Nephron progenitor cell (in vitro differentiated cells): ENCODE measurements around the gene SEMA7A.

Source experiments
- DNase-seq: peaks from one replicate; pipeline ENCODE4 v3.0.0; 2021
- H3K27ac Mint-ChIP-seq: 2 replicates; pipeline ENCODE4 v1.8.0; 2021; ENCODE audit warnings: mild to moderate bottlenecking, moderate library complexity, mixed read lengths
- H3K27me3 Mint-ChIP-seq: 2 replicates; pipeline ENCODE4 v1.8.0; 2021; ENCODE audit warnings: mild to moderate bottlenecking, low read depth, mixed read lengths; ENCODE audit not compliant: poor library complexity
- H3K36me3 Mint-ChIP-seq: 2 replicates; pipeline ENCODE4 v1.8.0; 2021; ENCODE audit warnings: low read depth, mixed read lengths
- H3K4me1 Mint-ChIP-seq: 2 replicates; pipeline ENCODE4 v1.8.0; 2021; ENCODE audit warnings: mixed read lengths
- H3K4me3 Mint-ChIP-seq: 2 replicates; pipeline ENCODE4 v1.8.0; 2021; ENCODE audit warnings: mild to moderate bottlenecking, moderate library complexity, mixed read lengths
- H3K9me3 Mint-ChIP-seq: 2 replicates; pipeline ENCODE4 v1.8.0; 2021; ENCODE audit warnings: mild to moderate bottlenecking, moderate library complexity, mixed read lengths
- CTCF ChIP-seq: fragments of 200-600 bp; sonication (generic); IDR thresholded peaks from 2 replicates; pipeline ENCODE4 v1.5.0; 2021; ENCODE audit warnings: antibody characterized with exemption

SEMA7A gene

DNA sequence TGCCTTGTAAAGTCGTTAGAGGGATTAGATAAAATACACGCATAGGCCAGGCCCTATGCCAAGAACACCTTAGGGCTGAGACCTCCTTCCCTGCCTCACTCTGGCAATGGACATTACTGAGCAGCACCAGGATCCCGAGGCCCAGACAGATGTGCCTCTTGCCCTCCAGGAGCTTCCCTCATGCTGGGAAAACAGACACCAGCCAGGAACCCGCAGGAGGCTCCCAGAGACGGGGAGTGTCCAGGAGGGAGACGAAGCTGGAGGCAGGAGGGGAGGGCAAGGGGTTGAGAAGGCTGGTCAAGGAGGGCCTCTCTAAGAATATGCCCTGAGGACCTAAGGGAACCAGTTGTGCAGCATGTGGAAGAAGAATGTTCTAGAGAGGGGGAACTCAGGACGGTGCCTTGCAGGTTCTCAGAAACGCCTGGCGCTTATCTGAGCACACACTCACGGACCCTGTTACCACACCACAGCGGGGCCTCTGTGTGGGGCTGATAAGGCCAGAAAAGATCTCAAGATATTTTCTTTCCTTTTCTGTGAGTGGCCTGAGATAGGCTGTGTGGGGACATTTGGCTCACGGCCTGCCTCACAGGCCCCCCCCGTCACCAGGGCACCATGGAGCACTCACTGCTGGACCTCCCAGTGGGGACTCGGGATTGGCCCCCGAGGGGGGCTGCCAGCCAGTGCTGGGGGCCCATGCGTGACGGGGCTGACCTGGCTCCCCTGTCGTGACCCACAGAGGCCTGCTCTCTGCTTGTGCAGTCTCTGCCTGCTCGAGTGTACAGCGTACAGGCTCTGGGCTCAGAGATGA, 44.3 kb downstream of the SEMA7A start:
- H3K27ac Mint-ChIP-seq, result peak overlapping the region; percentile 42
- no peak for DNase-seq

DNA sequence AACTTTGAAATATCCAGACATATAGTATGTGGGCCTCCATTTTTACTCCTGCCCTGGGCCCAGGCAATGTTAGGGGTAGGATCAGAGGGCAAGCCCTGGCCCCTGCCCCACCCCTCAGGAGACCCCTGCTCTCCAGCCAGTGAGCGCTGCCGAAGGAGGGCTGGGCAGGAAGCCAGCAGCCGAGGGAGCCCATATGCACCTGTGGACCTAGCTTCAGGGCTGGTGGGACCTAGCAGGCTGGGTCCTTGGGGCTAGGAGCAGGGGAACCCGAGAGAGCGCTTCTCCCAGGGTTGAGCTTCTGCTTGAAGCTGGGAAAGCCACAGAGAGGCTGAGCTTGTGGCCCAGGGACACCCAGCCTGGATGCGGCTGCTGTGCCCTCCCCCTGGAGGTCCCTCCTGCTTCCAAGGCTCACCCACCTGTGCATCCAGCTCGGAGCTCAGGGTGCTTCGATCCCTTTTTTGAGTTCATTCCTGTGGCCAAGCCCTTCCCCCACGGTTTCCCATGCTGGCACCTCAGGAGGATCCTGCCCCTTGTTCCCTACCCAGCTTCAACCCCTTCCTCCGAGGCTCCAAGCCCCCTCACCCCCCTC, 45.3 kb downstream of the SEMA7A start:
- Mint-ChIP-seq H3K27me3 (peaks cover 2% of the 10 kb centered on the region), H3K36me3 (no peaks in the 10 kb centered on the region), H3K4me3 (no peak overlapping the region), H3K4me1 (peaks cover 67% of the 10 kb centered on the region), H3K9me3 (no peaks in the 10 kb centered on the region), H3K27ac (no peak overlapping the region)
- DNase-seq, result no peak
- no peak for TF ChIP-seq CTCF

More for the DNA sequence above, 44.3 kb downstream of the SEMA7A start:
- Mint-ChIP-seq H3K36me3 (no peaks in the 10 kb centered on the region), H3K9me3 (no peaks in the 10 kb centered on the region), H3K4me1 (peaks cover 76% of the 10 kb centered on the region), H3K4me3 (no peak overlapping the region), H3K27me3 (peaks cover 5% of the 10 kb centered on the region)
- no peak for TF ChIP-seq CTCF

GRCh38 chr15:74387621-74388362, 46.0 kb downstream of the SEMA7A start:
- no peak for TF ChIP-seq CTCF

GRCh38 chr15:74387141-74387541, 46.6 kb downstream of the SEMA7A start:
- Mint-ChIP-seq H3K27ac (no peak overlapping the region), H3K4me1 (peaks cover 60% of the 10 kb centered on the region), H3K4me3 (no peak overlapping the region), H3K36me3 (no peaks in the 10 kb centered on the region), H3K9me3 (no peaks in the 10 kb centered on the region), H3K27me3 (no peaks in the 10 kb centered on the region)
- no peak for DNase-seq
- no peak for TF ChIP-seq CTCF

More at GRCh38 chr15:74387621-74388362, 46.0 kb downstream of the SEMA7A start:
- Mint-ChIP-seq H3K9me3 (no peaks in the 10 kb centered on the region), H3K27ac (no peak overlapping the region), H3K27me3 (no peaks in the 10 kb centered on the region), H3K4me3 (no peak overlapping the region), H3K36me3 (no peaks in the 10 kb centered on the region), H3K4me1 (peaks cover 63% of the 10 kb centered on the region)
- DNase-seq, result no peak

DNA sequence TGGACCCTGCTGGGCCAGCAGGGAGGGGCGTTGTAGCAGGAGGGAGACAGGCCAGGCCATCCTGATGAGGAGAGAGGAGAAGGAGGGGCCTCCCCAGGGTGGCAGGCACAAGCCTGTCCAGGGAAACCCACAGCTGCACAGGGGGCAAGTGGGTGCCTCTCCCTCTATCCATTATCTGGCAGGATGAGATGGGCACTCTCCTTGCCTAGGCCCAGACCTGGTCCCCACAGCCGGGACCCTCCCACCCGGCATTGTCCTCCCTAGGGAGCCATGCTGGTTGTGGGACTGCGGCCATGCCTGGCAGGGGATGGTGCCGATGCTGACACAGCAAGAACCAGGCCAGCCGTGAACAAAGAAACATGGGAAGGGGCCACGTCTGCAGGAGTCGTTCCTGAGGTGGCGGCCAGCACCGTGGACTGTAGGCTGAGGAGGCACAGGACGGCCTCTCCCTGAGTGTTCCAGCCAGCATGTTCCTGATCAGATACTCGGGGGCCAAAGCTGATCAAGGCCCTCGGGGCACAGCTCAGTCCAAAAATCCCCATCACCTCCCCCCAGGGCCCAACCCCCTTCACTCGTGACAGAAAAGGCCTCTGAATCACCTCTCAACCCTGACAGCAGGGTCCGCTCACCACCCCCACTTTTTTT, 47.1 kb downstream of the SEMA7A start:
- TF ChIP-seq CTCF, result no peak
- no peaks in the 10 kb centered on the region for H3K9me3 Mint-ChIP-seq
- H3K36me3 Mint-ChIP-seq, result no peaks in the 10 kb centered on the region
- no peak overlapping the region for H3K27ac Mint-ChIP-seq
- H3K4me1 Mint-ChIP-seq, result peaks cover 55% of the 10 kb centered on the region
- H3K27me3 Mint-ChIP-seq, result no peaks in the 10 kb centered on the region
- H3K4me3 Mint-ChIP-seq, result no peak overlapping the region
- DNase-seq, result no peak
